Loucy (cell line): ENCODE results near the gene SGCA.

Experiments used
- EZH2phosphoT487 ChIP-seq: fragments of 200-600 bp; IDR thresholded peaks from 2 replicates; pipeline ENCODE4 v1.6.1; 2018; ENCODE audit warnings: antibody characterized with exemption, mild to moderate bottlenecking, moderate library complexity, borderline replicate concordance
- TF ChIP-seq, protein P1 (sequence below): fragments of 200-600 bp; sonication (generic); conservative IDR thresholded peaks from 2 replicates; pipeline ENCODE4 v1.5.1; 2014; ENCODE audit warnings: mild to moderate bottlenecking, antibody characterized with exemption, low read length

DNA sequence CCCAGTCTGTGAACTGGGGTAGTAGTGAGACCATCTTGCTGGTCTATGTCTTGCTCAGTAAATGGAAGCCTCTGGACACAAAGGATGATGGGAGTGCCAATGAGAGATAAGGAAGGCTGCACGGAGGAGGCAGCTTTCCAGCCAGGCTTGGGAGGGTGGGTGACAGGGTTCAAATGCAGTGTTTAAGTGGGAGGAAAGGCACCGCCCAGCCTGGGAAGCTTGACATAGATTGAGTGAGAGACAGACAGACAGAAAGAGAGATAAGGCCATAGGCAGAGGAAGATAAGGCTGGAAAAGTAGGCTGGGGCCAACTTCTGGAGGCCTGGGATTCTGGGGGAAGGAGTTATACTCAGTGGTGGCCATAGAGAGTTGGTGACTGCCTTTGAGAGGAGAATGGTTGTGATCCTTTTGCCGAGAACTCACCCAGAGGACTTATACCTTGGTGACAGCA is 42.8 kb downstream of the SGCA start:
- TF ChIP-seq, protein P1, sequence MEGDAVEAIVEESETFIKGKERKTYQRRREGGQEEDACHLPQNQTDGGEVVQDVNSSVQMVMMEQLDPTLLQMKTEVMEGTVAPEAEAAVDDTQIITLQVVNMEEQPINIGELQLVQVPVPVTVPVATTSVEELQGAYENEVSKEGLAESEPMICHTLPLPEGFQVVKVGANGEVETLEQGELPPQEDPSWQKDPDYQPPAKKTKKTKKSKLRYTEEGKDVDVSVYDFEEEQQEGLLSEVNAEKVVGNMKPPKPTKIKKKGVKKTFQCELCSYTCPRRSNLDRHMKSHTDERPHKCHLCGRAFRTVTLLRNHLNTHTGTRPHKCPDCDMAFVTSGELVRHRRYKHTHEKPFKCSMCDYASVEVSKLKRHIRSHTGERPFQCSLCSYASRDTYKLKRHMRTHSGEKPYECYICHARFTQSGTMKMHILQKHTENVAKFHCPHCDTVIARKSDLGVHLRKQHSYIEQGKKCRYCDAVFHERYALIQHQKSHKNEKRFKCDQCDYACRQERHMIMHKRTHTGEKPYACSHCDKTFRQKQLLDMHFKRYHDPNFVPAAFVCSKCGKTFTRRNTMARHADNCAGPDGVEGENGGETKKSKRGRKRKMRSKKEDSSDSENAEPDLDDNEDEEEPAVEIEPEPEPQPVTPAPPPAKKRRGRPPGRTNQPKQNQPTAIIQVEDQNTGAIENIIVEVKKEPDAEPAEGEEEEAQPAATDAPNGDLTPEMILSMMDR, result no peak
- no peak for TF ChIP-seq EZH2phosphoT487
